Activated naive CD4-positive, alpha-beta T cell treated with anti-CD3 and anti-CD28 coated beads, Interleukin-2, amount 50 U/mL, for 24 hours (primary cell): Measurements from ENCODE around the gene SLC4A2.
"Not testable (repeated sequence)": the region's sequence is repeated elsewhere in the genome, so short reads cannot be mapped to it uniquely, and the experiment has no call there.

ENCODE experiments used
- H3K27ac Mint-ChIP-seq: one replicate; pipeline ENCODE4 v1.8.0; 2021; ENCODE audit warnings: mild to moderate bottlenecking, mixed read lengths
- H3K27me3 Mint-ChIP-seq: one replicate; pipeline ENCODE4 v1.8.0; 2021; ENCODE audit warnings: mixed read lengths
- H3K36me3 Mint-ChIP-seq: one replicate; pipeline ENCODE4 v1.8.0; 2021; ENCODE audit warnings: mixed read lengths
- H3K4me1 Mint-ChIP-seq: one replicate; pipeline ENCODE4 v1.8.0; 2021; ENCODE audit warnings: mixed read lengths
- H3K4me3 Mint-ChIP-seq: one replicate; pipeline ENCODE4 v1.8.0; 2021; ENCODE audit warnings: mild to moderate bottlenecking, mixed read lengths
- H3K9me3 Mint-ChIP-seq: one replicate; pipeline ENCODE4 v1.8.0; 2021; ENCODE audit warnings: mixed read lengths

SLC4A2 gene

DNA sequence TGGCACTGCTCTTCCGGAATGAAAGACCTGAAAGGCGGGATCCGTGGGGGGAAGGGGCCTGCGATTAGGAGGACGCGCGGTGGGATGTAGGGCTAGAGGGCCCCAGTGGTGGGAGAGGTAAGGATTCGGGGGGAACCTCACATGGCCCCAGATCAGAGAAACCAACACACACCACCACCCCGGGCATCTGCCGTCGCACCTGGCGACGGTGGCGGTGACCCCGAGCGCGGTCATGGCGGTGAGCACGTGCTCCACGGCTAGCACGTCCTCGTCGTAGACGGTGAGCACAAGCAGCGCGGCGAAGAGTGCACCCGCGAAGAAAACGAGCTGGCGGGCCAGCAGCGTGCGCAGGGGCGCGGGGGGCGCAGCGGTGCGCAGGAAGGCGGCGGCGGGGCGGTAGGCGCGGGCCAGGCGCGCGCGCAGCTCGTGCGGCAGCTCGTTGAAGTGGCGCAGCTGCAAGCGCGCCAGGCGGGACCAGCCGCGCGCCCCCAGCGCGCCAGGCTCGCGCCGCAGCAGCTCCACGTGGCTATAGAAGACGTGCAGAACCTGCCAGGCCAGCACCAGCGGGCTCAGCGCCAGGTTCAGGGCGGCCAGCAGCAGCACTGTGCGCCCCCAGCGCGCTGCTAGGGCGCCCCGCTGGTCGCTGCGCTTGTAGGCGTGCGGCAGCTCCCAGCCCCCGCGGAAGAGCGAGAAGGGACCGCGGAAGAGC is 40.8 kb upstream of the SLC4A2 start:
- Mint-ChIP-seq H3K27me3 (no peaks in the 10 kb centered on the region), H3K36me3 (no peaks in the 10 kb centered on the region), H3K4me3 (peak overlapping the region; percentile 87), H3K4me1 (peaks cover 52% of the 10 kb centered on the region), H3K27ac (peak overlapping the region; percentile 95), H3K9me3 (no peaks in the 10 kb centered on the region)

DNA sequence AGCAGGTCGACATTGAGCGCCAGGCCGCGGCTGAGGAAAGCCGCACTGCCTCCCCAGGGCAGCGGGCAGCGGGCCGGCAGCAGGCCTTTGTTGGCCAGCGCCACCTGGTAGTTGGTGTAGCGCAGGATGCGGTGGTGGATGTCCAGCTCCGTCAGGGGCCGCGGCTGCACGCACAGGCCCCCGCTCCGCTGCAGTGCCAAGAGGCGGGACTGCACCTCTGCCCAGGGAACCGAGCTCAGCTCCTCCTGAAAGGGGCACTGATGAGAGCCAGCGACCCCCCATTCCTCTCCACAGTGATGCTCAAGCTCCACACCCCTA is 40.3 kb upstream of the SLC4A2 start:
- Mint-ChIP-seq H3K4me3 (peak overlapping the region; percentile 76), H3K27ac (no peak overlapping the region), H3K9me3 (no peaks in the 10 kb centered on the region), H3K4me1 (peaks cover 48% of the 10 kb centered on the region), H3K27me3 (no peaks in the 10 kb centered on the region), H3K36me3 (no peaks in the 10 kb centered on the region)

DNA sequence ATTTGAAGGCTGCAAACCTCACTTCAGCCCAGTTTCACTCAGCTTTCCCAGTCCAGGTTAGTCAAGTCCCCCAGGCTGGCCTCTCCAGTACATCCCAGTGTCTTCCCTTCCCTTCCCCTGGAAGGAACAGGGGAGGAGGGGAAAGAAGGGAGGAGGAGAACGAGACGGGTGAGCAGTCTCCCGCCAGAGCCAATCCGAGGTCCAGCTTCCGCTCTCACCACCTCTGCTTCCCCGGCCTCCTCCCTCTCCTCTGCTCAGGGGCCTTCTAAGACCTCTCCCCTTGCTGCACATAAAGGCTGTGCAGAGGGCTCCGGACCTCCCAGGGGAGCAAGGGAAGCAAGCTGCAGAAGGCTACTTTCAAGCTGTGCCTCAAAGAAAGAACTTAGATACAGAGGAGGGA is 39.2 kb upstream of the SLC4A2 start:
- Mint-ChIP-seq H3K4me1 (peaks cover 36% of the 10 kb centered on the region), H3K36me3 (no peaks in the 10 kb centered on the region), H3K27ac (no peak overlapping the region), H3K4me3 (no peak overlapping the region), H3K27me3 (no peaks in the 10 kb centered on the region), H3K9me3 (no peaks in the 10 kb centered on the region)

DNA sequence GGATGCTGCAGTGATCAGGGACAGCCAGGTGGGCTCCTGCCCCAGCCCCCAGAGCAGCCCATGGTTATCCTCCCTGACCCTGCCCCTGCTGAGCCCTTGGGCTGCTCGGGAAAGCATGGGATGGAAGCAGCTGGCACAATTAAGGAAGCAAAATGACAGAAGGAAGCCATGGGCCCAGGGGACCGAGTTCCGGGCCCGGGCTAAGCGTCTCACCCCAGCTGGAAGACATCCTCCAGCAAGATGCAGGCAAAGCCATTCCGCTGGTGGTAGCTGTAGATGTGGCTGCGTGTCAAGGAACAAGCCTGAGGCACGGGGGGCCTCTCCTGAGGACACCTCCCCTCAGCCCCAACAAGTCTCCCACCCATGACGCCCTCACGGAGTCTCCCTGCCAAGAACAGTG is 36.2 kb upstream of the SLC4A2 start:
- Mint-ChIP-seq H3K27ac (no peak overlapping the region), H3K4me3 (no peak overlapping the region)

DNA sequence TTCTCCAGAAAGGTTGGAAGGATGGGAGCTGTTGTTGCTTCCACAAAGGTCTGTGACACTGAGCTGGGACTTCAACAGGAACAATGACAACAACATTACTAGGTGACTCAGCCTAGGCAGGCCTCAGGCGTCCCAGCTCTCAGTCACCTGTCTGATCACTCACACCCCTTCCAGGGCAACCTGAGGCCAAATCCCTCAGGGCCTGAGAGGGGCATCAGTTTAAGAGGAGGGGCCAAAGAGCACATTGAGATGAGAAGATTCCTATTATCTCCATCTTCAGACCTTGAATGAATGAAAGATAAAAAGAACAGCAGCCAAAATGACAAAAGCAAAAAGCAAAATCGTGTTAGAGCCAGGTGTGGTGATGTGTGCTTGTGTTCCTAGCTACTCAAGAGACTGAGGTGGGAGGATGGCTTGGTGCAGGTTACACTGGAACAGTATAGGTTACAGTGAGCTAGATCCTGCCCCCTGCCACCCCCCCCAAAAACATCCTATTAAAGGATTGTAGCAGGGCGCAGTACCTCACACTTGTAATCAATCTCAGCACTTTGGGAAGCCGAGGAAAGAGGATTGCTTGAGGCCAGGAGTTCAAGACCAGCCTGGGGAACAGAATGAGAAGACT is 34.8 kb upstream of the SLC4A2 start, which contains the start of gene ATG9B:
TSS of gene ATG9B (minus strand) at position 60 of the 622 bp plus-strand sequence. CDS start 71 bp downstream, outside the sequence.
- H3K36me3 Mint-ChIP-seq, result peaks cover 3% of the 10 kb centered on the region
- H3K27ac Mint-ChIP-seq, result no peak within 1 kb of the TSS
- no peaks in the 10 kb centered on the region for H3K27me3 Mint-ChIP-seq
- peaks cover 16% of the 10 kb centered on the region for H3K4me1 Mint-ChIP-seq
- no peak within 1 kb of the TSS for H3K4me3 Mint-ChIP-seq
- H3K9me3 Mint-ChIP-seq, result no peaks in the 10 kb centered on the region

More for the DNA sequence above, 36.2 kb upstream of the SLC4A2 start:
- H3K36me3 Mint-ChIP-seq, result no peaks in the 10 kb centered on the region
- peaks cover 16% of the 10 kb centered on the region for H3K4me1 Mint-ChIP-seq
- no peaks in the 10 kb centered on the region for H3K27me3 Mint-ChIP-seq
- H3K9me3 Mint-ChIP-seq, result no peaks in the 10 kb centered on the region

DNA sequence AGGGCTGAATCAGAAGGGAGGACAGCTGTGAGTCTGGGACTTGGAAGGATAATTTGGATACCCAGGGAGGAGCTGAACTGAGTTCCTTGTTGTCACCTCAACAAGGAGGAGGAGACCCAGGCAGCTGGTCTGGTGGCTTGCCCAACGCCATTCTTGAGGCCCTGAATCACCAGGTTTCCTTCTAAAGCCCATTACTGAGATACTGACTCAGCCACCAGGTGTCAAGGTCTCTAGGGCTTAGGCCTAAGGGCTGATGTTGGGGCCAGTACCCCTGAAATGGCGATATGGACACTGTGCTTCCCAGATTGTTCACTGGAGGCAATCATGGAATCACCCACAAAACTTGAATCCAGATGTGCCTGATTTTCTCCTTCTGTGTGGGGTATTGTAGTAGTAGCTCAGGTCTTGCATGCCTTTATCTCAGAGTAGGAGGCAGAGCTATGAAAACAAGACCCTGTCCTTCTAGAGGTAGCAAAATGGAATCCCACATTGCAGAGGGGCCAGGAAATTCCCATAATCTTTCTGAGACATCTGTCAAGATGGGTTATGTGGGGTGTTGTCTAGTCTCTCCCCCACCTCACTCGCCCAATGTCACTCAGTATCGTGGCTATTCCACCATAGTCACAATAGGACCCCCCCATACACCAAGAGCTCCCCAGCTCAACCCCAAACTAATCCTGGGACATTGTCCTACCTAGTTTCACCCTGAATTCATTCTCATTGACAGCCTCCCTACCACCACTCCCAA is 33.3 kb upstream of the SLC4A2 start:
- H3K27me3 Mint-ChIP-seq, result no peaks in the 10 kb centered on the region
- H3K9me3 Mint-ChIP-seq, result no peaks in the 10 kb centered on the region
- no peak overlapping the region for H3K27ac Mint-ChIP-seq
- H3K4me1 Mint-ChIP-seq, result peaks cover 21% of the 10 kb centered on the region
- no peak overlapping the region for H3K4me3 Mint-ChIP-seq
- H3K36me3 Mint-ChIP-seq, result peaks cover 3% of the 10 kb centered on the region

DNA sequence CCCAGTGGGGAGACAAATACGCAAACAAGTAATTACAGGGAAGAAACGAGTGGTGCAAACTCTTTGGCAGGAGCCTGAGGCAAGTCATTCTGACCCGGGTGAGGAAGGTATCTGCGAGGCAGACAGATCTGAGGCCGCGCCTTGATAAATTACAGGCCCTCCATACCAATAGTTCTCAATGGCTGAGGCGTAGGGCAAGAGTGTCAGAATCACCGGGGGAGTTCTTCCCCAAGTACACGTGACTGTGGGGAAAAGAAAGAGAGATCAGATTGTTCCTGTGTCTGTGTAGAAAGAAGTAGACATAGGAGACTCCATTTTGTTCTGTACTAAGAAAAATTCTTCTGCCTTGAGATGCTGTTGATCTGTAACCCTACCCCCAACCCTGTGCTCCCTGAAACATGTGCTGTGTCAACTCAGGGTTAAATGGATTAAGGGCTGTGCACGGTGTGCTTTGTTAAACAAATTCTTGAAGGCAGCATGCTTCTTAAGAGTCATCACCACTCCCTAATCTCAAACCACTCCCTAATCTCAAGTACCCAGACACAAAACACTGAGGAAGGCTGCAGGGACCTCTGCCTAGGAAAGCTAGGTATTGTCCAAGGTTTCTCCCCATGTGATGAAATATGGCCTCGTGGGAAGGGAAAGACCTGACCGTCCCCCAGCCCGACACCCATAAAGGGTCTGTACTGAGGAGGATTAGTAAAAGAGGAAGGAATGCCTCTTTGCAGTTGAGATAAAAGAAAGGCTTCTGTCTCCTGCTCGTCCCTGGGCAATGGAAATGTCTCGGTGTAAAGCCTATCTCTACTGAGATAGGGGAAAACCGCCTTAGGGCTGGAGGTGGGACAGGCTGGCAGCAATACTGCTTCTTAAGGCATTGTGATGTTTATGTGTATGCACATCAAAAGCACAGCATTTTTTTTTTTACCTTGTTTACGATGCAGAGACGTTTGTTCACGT is 32.3 kb upstream of the SLC4A2 start:
- H3K27ac Mint-ChIP-seq, result peak overlapping the region; percentile 95

DNA sequence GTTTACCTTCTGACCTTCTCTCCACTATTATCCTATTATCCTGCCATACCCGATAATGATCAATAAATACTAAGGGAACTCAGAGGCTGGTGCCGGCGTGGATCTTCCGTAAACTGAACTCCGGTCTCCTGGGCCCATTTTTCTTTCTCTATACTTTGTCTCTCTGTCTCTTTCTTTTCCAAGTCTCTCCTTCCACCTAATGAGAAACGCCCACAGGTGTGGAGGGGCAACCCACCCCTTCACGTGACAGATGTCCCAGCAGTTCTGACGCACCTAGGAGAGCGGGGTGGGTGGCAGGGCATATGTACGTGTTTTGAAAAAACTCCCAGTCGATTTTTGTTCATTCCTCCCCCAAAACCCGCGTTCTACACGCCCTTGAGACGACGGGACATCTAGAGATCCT is 31.7 kb upstream of the SLC4A2 start:
- peaks cover 31% of the 10 kb centered on the region for H3K4me1 Mint-ChIP-seq
- H3K36me3 Mint-ChIP-seq, result not testable (repeated sequence)

More for the DNA sequence above, 32.3 kb upstream of the SLC4A2 start:
- Mint-ChIP-seq H3K4me1 (peaks cover 28% of the 10 kb centered on the region), H3K4me3 (peak overlapping the region; percentile 94)
- not testable (repeated sequence) for H3K36me3 Mint-ChIP-seq, H3K27me3 Mint-ChIP-seq, H3K9me3 Mint-ChIP-seq

DNA sequence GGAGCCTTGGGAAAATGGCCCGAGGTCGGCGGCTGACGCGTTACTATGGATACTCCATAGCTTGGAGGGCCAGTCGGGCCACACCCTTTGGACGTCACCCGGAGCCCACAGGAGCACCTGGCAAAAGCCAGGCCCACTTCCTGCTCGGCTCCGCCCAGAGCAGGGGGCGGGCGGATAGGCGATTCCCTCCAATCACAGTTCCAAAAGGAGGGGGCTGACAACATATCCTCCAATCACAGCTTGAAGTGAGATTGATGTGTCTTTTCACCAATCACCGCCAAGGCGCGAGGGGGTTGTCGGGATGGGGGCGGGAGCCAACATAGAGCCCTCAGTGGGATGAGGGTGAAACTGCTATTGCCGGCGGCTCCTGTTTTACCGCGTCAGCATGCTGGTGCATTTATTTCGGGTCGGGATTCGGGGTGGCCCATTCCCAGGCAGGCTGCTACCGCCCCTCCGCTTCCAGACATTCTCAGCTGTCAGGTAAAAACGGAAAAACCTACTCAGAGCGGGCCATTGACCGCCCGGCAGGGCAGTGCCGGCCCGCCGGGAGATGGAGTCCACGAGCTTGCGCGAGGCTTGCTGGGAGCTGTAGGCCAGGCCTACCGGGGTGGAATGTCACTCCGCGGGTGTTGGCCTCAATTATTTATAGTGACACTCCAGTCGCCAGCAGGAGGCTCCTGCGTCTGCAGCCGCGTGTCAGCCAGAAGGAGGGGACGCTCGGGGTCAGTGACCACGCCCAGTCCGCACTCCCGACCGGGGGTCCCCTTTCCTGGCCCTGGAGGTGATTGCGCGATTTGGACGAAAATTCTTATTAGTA is 31.1 kb upstream of the SLC4A2 start, which contains the start of gene ABCB8:
TSS of gene ABCB8 (plus strand) at position 320 of the 817 bp plus-strand sequence. CDS start at position 386, 66 bp downstream.
- Mint-ChIP-seq H3K27me3 (no peaks in the 10 kb centered on the region), H3K27ac (peak within 1 kb of the TSS; percentile 95), H3K36me3 (peaks cover 3% of the 10 kb centered on the region)

More for the DNA sequence above, 31.7 kb upstream of the SLC4A2 start:
- H3K4me3 Mint-ChIP-seq, result peak overlapping the region; percentile 94
- H3K27me3 Mint-ChIP-seq, H3K9me3 Mint-ChIP-seq: not testable (repeated sequence)
- H3K27ac Mint-ChIP-seq, result peak overlapping the region; percentile 95

DNA sequence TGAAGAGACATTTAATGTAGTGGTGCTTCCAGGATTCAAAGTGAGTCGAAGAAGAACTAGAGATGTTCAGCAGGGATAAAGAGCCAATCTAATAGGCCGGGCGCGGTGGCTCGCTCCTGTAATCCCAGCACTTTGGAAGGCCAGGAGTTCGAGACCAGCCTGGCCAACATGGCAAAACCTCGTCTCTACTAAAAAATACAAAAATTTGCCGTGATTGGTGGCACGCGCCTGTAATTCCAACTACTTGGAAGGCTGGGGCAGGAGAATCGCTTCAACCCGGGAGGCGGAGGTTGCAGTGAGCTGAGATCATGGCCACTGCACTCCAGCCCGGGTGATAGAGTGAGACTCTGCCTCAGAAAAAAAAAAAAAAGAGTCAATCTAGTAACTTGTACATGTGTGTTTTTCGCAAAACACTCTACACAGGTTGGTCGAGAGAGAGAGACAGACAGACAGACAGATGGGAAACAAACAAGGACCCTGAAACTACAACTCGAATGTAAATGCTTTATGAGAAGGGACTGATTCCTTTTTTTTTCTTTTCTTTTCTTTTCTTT is 30.4 kb upstream of the SLC4A2 start:
- no peaks in the 10 kb centered on the region for H3K27me3 Mint-ChIP-seq
- no peaks in the 10 kb centered on the region for H3K9me3 Mint-ChIP-seq
- peak overlapping the region; percentile 95 for H3K27ac Mint-ChIP-seq
- peaks cover 3% of the 10 kb centered on the region for H3K36me3 Mint-ChIP-seq
- peaks cover 31% of the 10 kb centered on the region for H3K4me1 Mint-ChIP-seq
- peak overlapping the region; percentile 94 for H3K4me3 Mint-ChIP-seq

More for the DNA sequence above, 31.1 kb upstream of the SLC4A2 start, which contains the start of gene ABCB8:
- Mint-ChIP-seq H3K4me3 (peak within 1 kb of the TSS; percentile 94), H3K9me3 (no peaks in the 10 kb centered on the region), H3K4me1 (peaks cover 31% of the 10 kb centered on the region)

DNA sequence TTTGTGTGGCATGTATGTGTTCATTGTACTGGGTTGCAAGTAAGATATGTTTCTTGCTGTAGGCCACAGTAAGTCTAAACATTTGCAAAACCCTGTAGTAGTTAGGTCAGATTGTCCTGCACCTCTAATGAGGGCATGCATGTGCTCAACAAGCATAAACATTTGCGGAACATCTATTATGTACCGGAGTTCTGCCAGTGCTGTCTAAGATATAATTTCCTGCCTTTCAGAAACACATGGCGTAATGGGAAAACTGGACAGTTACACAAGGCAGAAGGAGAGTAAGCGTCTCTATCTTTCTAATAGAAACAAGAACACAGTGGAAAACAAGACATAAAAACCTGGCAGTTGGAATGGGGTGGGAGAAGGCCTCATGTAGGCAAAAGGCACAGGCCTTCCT is 28.4 kb upstream of the SLC4A2 start:
- no peaks in the 10 kb centered on the region for H3K9me3 Mint-ChIP-seq
- no peak overlapping the region for H3K4me3 Mint-ChIP-seq
- H3K27ac Mint-ChIP-seq, result no peak overlapping the region
- H3K4me1 Mint-ChIP-seq, result peaks cover 31% of the 10 kb centered on the region
- H3K27me3 Mint-ChIP-seq, result no peaks in the 10 kb centered on the region
- H3K36me3 Mint-ChIP-seq, result peaks cover 3% of the 10 kb centered on the region

DNA sequence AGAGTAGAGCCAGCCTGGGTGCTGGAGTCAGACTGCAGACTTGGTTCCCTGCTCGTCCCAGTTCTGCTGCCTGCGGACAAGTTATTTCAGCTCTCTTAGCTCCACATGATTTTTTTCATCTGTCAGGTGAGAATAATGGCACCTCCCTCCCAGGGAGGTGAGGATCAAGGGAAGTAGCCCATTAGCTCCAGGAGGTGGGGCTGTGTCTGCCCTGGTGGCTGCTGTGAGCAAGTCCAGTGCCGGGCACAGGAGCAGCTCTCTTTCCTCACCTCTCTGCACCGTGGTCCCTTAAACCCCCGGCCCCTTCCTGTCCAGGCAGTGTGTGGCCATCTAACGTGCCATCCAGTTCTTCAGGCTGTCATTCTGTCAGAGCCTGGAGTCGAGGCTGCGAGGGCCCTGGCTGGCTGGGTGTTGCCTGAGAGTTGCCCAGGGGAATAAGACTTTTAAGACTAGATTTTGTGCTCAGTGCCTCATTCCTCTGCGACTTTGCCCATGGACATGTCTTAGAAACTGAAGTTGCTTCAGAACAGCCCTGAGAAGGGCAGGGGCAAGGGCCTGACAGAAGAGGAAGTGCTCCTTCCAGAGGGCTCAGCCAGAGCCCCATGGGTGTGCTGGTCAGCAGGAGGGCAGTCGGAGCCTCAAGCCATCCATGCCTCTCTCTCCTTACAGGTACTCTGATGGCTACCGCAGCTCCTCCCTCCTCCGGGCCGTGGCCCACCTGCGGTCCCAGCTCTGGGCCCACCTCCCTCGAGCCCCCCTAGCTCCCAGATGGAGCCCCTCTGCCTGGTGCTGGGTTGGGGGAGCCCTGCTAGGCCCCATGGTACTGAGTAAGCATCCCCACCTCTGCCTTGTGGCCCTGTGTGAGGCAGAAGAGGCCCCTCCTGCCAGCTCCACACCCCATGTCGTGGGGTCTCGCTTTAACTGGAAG is 26.2 kb upstream of the SLC4A2 start:
- no peaks in the 10 kb centered on the region for H3K9me3 Mint-ChIP-seq
- H3K27ac Mint-ChIP-seq, result no peak overlapping the region
- no peak overlapping the region for H3K4me3 Mint-ChIP-seq
- peaks cover 4% of the 10 kb centered on the region for H3K36me3 Mint-ChIP-seq
- H3K4me1 Mint-ChIP-seq, result peaks cover 23% of the 10 kb centered on the region
- no peaks in the 10 kb centered on the region for H3K27me3 Mint-ChIP-seq

DNA sequence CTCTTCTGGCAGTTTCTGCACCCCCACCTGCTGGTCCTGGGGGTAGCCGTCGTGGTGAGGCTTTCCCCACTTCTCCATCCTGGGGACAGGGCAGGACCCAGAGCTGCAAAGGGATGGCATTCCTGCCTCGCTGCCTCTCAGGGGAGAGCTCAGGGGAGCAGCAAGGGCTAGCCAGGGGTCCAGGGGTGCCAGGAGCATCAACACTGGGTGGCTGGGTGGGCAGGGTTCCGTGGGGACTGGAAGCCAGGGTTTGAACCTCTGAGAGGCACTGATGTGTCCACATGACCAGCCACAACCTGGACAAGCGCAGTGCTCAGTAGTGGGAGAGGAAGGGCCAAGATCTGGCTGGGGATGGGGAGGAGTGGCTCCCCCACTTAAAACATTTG is 25.5 kb upstream of the SLC4A2 start:
- Mint-ChIP-seq H3K4me3 (no peak overlapping the region), H3K27me3 (no peaks in the 10 kb centered on the region), H3K9me3 (no peaks in the 10 kb centered on the region), H3K27ac (no peak overlapping the region), H3K4me1 (peaks cover 23% of the 10 kb centered on the region), H3K36me3 (peaks cover 2% of the 10 kb centered on the region)
